Loucy (cell line): ENCODE results near the gene POLR2L.

Experiments
- EZH2phosphoT487 ChIP-seq: fragments of 200-600 bp; IDR thresholded peaks from 2 replicates; pipeline ENCODE4 v1.6.1; 2018; ENCODE audit warnings: antibody characterized with exemption, mild to moderate bottlenecking, moderate library complexity, borderline replicate concordance
- TF ChIP-seq, protein P1 (sequence below): fragments of 200-600 bp; sonication (generic); conservative IDR thresholded peaks from 2 replicates; pipeline ENCODE4 v1.5.1; 2014; ENCODE audit warnings: mild to moderate bottlenecking, antibody characterized with exemption, low read length

DNA sequence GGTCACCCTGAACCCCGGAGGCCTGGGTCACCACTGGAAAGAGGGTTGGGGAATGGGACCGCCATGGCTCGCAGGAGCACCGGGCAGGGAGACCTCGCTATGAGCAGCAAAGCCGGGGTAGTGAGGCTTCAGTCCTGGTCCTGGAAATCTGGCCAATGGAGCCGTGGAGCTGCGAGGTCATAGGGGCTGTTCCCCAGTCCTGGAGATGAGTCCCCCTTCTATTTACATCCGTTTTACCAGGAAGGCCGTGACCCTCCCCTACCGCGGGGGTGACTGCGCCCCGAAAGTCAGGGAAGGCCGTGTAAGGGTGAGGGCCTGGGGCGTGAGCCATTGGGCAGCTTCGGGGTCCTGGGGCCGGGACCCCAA lies 37.7 kb downstream of the POLR2L start:
- TF ChIP-seq, protein P1, sequence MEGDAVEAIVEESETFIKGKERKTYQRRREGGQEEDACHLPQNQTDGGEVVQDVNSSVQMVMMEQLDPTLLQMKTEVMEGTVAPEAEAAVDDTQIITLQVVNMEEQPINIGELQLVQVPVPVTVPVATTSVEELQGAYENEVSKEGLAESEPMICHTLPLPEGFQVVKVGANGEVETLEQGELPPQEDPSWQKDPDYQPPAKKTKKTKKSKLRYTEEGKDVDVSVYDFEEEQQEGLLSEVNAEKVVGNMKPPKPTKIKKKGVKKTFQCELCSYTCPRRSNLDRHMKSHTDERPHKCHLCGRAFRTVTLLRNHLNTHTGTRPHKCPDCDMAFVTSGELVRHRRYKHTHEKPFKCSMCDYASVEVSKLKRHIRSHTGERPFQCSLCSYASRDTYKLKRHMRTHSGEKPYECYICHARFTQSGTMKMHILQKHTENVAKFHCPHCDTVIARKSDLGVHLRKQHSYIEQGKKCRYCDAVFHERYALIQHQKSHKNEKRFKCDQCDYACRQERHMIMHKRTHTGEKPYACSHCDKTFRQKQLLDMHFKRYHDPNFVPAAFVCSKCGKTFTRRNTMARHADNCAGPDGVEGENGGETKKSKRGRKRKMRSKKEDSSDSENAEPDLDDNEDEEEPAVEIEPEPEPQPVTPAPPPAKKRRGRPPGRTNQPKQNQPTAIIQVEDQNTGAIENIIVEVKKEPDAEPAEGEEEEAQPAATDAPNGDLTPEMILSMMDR, result no peak
- no peak for TF ChIP-seq EZH2phosphoT487
